ENCODE results near the gene LRRC2. TPM values are rescaled to one million over a fixed set of nuclear protein-coding genes. Genes with fewer than 3 reads are reported as not detected.
A peak's percentile ranks its signal among the peaks of the same experiment; 100 is the strongest.
"Not testable (repeated sequence)": the region's sequence is repeated elsewhere in the genome, so short reads cannot be mapped to it uniquely, and the experiment has no call there.

Gene LRRC2
- total RNA-seq, 1 donor from 2014 or later: 0.87 TPM

GRCh38 chr3:46578973-46579755 lies 13.1 kb upstream of the LRRC2 start:
- H3K4me3 Mint-ChIP-seq: no peak overlapping the region
- no peak for DNase-seq (ENCODE audit: low spot score in 2 of 2, unreplicated experiment in 2 of 2)
- no peaks in the 10 kb centered on the region for H3K9me3 Mint-ChIP-seq
- peaks cover 54% of the 10 kb centered on the region for H3K27me3 Mint-ChIP-seq (ENCODE audit: low read depth)
- TF ChIP-seq, protein P1, sequence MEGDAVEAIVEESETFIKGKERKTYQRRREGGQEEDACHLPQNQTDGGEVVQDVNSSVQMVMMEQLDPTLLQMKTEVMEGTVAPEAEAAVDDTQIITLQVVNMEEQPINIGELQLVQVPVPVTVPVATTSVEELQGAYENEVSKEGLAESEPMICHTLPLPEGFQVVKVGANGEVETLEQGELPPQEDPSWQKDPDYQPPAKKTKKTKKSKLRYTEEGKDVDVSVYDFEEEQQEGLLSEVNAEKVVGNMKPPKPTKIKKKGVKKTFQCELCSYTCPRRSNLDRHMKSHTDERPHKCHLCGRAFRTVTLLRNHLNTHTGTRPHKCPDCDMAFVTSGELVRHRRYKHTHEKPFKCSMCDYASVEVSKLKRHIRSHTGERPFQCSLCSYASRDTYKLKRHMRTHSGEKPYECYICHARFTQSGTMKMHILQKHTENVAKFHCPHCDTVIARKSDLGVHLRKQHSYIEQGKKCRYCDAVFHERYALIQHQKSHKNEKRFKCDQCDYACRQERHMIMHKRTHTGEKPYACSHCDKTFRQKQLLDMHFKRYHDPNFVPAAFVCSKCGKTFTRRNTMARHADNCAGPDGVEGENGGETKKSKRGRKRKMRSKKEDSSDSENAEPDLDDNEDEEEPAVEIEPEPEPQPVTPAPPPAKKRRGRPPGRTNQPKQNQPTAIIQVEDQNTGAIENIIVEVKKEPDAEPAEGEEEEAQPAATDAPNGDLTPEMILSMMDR (IDR thresholded peaks at IDR 0.05; ENCODE audit: unreplicated experiment): no peak
- no peaks in the 10 kb centered on the region for H3K36me3 Mint-ChIP-seq
- no peak overlapping the region for H3K27ac Mint-ChIP-seq
- H3K4me1 Mint-ChIP-seq: peaks cover 35% of the 10 kb centered on the region

DNA sequence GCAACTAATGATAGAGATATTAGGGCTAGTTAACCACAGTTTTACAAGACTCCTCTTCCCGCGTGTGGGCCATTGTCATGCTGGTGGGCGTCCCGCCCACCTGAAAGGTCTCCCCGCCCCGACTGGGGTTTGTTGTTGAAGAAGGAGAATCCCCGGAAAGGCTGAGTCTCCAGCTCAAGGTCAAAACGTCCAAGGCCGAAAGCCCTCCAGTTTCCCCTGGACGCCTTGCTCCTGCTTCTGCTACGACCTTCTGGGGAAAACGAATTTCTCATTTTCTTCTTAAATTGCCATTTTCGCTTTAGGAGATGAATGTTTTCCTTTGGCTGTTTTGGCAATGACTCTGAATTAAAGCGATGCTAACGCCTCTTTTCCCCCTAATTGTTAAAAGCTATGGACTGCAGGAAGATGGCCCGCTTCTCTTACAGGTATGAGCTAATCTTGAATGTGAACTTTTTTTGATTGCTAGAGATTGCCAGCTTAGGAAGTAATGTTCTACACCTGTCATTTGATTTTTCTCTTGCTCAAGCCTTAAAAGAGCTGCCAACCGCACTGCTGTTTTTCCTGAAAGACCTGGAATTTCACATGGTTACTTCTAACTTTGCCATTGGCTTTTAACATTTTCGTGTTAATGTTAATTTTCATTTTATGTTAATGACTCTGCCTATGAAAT lies 11.6 kb upstream of the LRRC2 start:
- peaks cover 43% of the 10 kb centered on the region for H3K4me1 Mint-ChIP-seq
- H3K27ac Mint-ChIP-seq; DNase-seq (ENCODE audit: low spot score in 2 of 2, unreplicated experiment in 2 of 2); H3K9me3 Mint-ChIP-seq; H3K36me3 Mint-ChIP-seq: not testable (repeated sequence)
- H3K4me3 Mint-ChIP-seq: peak overlapping the region; percentile 58
- peaks cover 54% of the 10 kb centered on the region for H3K27me3 Mint-ChIP-seq (ENCODE audit: low read depth)

GRCh38 chr3:46576879-46577278 lies 10.8 kb upstream of the LRRC2 start:
- no peaks in the 10 kb centered on the region for H3K9me3 Mint-ChIP-seq
- TF ChIP-seq, protein P1 (IDR thresholded peaks at IDR 0.05; ENCODE audit: unreplicated experiment): no peak
- H3K4me1 Mint-ChIP-seq: peaks cover 43% of the 10 kb centered on the region
- H3K4me3 Mint-ChIP-seq: peak overlapping the region; percentile 58
- peak in 1 of 2 experiments; percentile 62 for DNase-seq (ENCODE audit: low spot score in 2 of 2, unreplicated experiment in 2 of 2)
- no peaks in the 10 kb centered on the region for H3K36me3 Mint-ChIP-seq
- peaks cover 50% of the 10 kb centered on the region for H3K27me3 Mint-ChIP-seq (ENCODE audit: low read depth)
- peak overlapping the region; percentile 62 for H3K27ac Mint-ChIP-seq

DNA sequence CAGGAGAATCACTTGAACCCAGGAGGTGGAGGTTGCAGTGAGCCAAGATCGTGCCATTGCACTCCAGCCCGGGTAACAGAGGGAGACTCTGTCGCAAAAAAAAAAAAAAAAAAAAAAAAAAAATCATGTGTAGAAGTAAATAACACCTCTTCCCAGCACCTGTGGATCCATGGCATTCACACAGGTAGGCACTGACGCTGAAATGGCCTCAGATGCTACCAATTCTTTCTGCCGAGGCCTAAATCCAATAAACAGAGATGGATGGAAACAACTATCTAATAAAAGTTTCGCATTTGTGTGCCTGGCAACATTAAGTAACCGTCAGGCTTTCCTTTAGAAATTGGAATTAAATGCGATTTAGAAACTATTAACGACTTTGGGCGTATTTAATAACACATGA lies 10.3 kb upstream of the LRRC2 start:
- peak overlapping the region; percentile 58 for H3K4me3 Mint-ChIP-seq
- H3K36me3 Mint-ChIP-seq: no peaks in the 10 kb centered on the region
- peak overlapping the region; percentile 25 for H3K27ac Mint-ChIP-seq
- H3K9me3 Mint-ChIP-seq: no peaks in the 10 kb centered on the region
- H3K4me1 Mint-ChIP-seq: peaks cover 43% of the 10 kb centered on the region
- H3K27me3 Mint-ChIP-seq (ENCODE audit: low read depth): peaks cover 47% of the 10 kb centered on the region
- TF ChIP-seq, protein P1 (IDR thresholded peaks at IDR 0.05; ENCODE audit: unreplicated experiment): no peak
- no peak for DNase-seq (ENCODE audit: low spot score in 2 of 2, unreplicated experiment in 2 of 2)

DNA sequence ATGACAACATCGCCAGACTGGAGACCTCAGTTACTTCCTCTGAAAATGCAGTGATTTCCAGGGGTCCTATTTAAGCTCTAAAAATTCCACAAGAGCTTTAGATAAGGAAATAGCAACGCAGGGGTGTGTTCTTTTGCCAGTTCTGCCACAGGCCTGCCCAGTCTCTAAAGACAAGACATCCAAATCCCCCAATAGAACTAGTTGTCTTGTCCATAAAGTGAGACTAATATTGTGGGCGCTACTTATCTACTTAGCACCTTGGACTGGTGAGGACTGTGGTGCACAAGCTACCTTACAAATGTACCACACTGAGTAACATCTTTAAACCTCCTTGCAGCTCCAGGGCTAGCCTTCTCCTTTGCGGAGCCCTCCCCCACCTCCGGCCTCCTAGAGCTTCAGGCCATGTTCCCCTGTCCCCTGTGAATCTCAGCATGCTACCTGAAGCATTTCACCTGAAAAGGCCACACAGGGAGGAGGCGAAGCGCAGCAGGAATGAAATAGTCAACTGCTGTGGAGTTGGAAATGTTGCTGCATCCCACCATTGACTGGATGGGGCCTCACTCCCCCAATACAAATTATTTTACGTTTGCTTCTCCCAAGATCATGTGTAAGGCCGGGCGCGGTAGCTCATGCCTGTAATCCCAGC lies 9.6 kb upstream of the LRRC2 start:
- peaks cover 44% of the 10 kb centered on the region for H3K27me3 Mint-ChIP-seq (ENCODE audit: low read depth)
- H3K4me1 Mint-ChIP-seq: peaks cover 43% of the 10 kb centered on the region
- no peaks in the 10 kb centered on the region for H3K9me3 Mint-ChIP-seq
- no peaks in the 10 kb centered on the region for H3K36me3 Mint-ChIP-seq
- DNase-seq (ENCODE audit: low spot score in 2 of 2, unreplicated experiment in 2 of 2): no peak
- H3K4me3 Mint-ChIP-seq: no peak overlapping the region
- H3K27ac Mint-ChIP-seq: no peak overlapping the region
- TF ChIP-seq, protein P1 (IDR thresholded peaks at IDR 0.05; ENCODE audit: unreplicated experiment): no peak
